ENCODE measurements around the gene SSBP3. TPM values are rescaled to one million over a fixed set of nuclear protein-coding genes. Genes with fewer than 3 reads are reported as not detected.

Gene SSBP3
- total and polyA plus RNA-seq, 8 donors, result 33.0 to 129 (median 112) TPM

GRCh38 chr1:54265126-54265525 is 141.1 kb downstream of the SSBP3 start:
- no peak overlapping the region for H3K27ac ChIP-seq
- peaks cover 0 to 13% of the 10 kb centered on the region in 2 donors for H3K4me1 ChIP-seq
- intact Hi-C loops (cut with DNase I), result no loop called here
- no peak overlapping the region for H3K4me3 ChIP-seq
- no peak for ATAC-seq
- DNase-seq, result no peak
- no peaks in the 10 kb centered on the region for H3K9me3 ChIP-seq
- H3K36me3 ChIP-seq, result no peaks in the 10 kb centered on the region
- no peak for TF ChIP-seq CTCF (IDR thresholded peaks at IDR 0.05)
- H3K27me3 ChIP-seq, result no peaks in the 10 kb centered on the region

- ATAC-seq, result no peak
- Histone ChIP-seq H3K36me3 (no peaks in the 10 kb centered on the region), H3K9me3 (no peaks in the 10 kb centered on the region), H3K27me3 (no peaks in the 10 kb centered on the region), H3K4me3 (no peak overlapping the region), H3K27ac (no peak overlapping the region), H3K4me1 (peaks cover 0 to 13% of the 10 kb centered on the region in 2 donors)
- DNase-seq, result no peak
- no peak for TF ChIP-seq CTCF (IDR thresholded peaks at IDR 0.05)
- intact Hi-C loops (cut with DNase I), result no loop called here
Measured at GRCh38 chr1:54263601-54264226, 142.5 kb downstream of the SSBP3 start.

GRCh38 chr1:54262244-54262643 is 143.9 kb downstream of the SSBP3 start:
- DNase-seq (no peak), ATAC-seq (no peak)
- Histone ChIP-seq H3K9me3 (no peaks in the 10 kb centered on the region), H3K27me3 (no peaks in the 10 kb centered on the region), H3K4me1 (peaks cover 0 to 13% of the 10 kb centered on the region in 2 donors), H3K36me3 (no peaks in the 10 kb centered on the region), H3K27ac (no peak overlapping the region), H3K4me3 (no peak overlapping the region)
- intact Hi-C loops (cut with DNase I), result no loop called here
- TF ChIP-seq CTCF (IDR thresholded peaks at IDR 0.05), result no peak

- H3K4me1 ChIP-seq, result peaks cover 0 to 13% of the 10 kb centered on the region in 2 donors
- intact Hi-C loops (cut with DNase I), result no loop called here
Measured at GRCh38 chr1:54260810-54261209, 145.4 kb downstream of the SSBP3 start.

More at GRCh38 chr1:54260810-54261209, 145.4 kb downstream of the SSBP3 start:
- Histone ChIP-seq H3K4me3 (no peak overlapping the region), H3K27ac (no peak overlapping the region), H3K27me3 (no peaks in the 10 kb centered on the region), H3K36me3 (no peaks in the 10 kb centered on the region), H3K9me3 (no peaks in the 10 kb centered on the region)
- ATAC-seq (no peak), DNase-seq (no peak)
- no peak for TF ChIP-seq CTCF (IDR thresholded peaks at IDR 0.05)
